Measurements from ENCODE around the gene FRAS1.

The FRAS1 gene

GRCh38 chr4:78395642-78396041, 338.5 kb downstream of the FRAS1 start:
- no peak for DNase-seq (ENCODE audit: extremely low read depth, low read depth)
- H3K4me3 ChIP-seq (replicated peaks; ENCODE audit: low read depth, low read length), result no peak overlapping the region
- TF ChIP-seq CTCF (IDR thresholded peaks at IDR 0.05; ENCODE audit: low read depth, low read length, missing control alignments), result no peak

- no peak overlapping the region for H3K4me3 ChIP-seq (replicated peaks; ENCODE audit: low read depth, low read length)
- DNase-seq (ENCODE audit: extremely low read depth, low read depth), result no peak
- TF ChIP-seq CTCF (IDR thresholded peaks at IDR 0.05; ENCODE audit: low read depth, low read length, missing control alignments), result no peak
Measured at GRCh38 chr4:78396613-78397291, 339.6 kb downstream of the FRAS1 start.

- TF ChIP-seq CTCF (IDR thresholded peaks at IDR 0.05; ENCODE audit: low read depth, low read length, missing control alignments), result no peak
- H3K4me3 ChIP-seq (replicated peaks; ENCODE audit: low read depth, low read length), result no peak overlapping the region
- no peak for DNase-seq (ENCODE audit: extremely low read depth, low read depth)
Measured at GRCh38 chr4:78397292-78397630, 340.1 kb downstream of the FRAS1 start.

- no peak overlapping the region for H3K4me3 ChIP-seq (replicated peaks; ENCODE audit: low read depth, low read length)
- TF ChIP-seq CTCF (IDR thresholded peaks at IDR 0.05; ENCODE audit: low read depth, low read length, missing control alignments), result no peak
- no peak for DNase-seq (ENCODE audit: extremely low read depth, low read depth)
Measured at GRCh38 chr4:78409612-78410202, 352.6 kb downstream of the FRAS1 start.

- no peak for DNase-seq (ENCODE audit: extremely low read depth, low read depth)
- no peak for TF ChIP-seq CTCF (IDR thresholded peaks at IDR 0.05; ENCODE audit: low read depth, low read length, missing control alignments)
- H3K4me3 ChIP-seq (replicated peaks; ENCODE audit: low read depth, low read length), result no peak overlapping the region
Measured at GRCh38 chr4:78410225-78410624, 353.1 kb downstream of the FRAS1 start.

- TF ChIP-seq CTCF (IDR thresholded peaks at IDR 0.05; ENCODE audit: low read depth, low read length, missing control alignments), result no peak
- no peak overlapping the region for H3K4me3 ChIP-seq (replicated peaks; ENCODE audit: low read depth, low read length)
- no peak for DNase-seq (ENCODE audit: extremely low read depth, low read depth)
Measured at GRCh38 chr4:78410676-78411075, 353.6 kb downstream of the FRAS1 start.

- TF ChIP-seq CTCF (IDR thresholded peaks at IDR 0.05; ENCODE audit: low read depth, low read length, missing control alignments), result no peak
- DNase-seq (ENCODE audit: extremely low read depth, low read depth), result no peak
- no peak overlapping the region for H3K4me3 ChIP-seq (replicated peaks; ENCODE audit: low read depth, low read length)
Measured at GRCh38 chr4:78414116-78414515, 357.0 kb downstream of the FRAS1 start.

Data from HFF-Myc (cell line).